Chondrocyte (in vitro differentiated cells): ENCODE measurements around the gene TOMM6. TPM values are rescaled to one million over a fixed set of nuclear protein-coding genes. Genes with fewer than 3 reads are reported as not detected.

ENCODE experiments used
- DNase-seq: peaks from one replicate; pipeline ENCODE4 v3.0.0; 2021; ENCODE audit warnings: mixed read lengths, low spot score
- H3K27ac Mint-ChIP-seq: one replicate; pipeline ENCODE4 v1.8.0; 2021; ENCODE audit warnings: mild to moderate bottlenecking, moderate library complexity, mixed read lengths; ENCODE audit not compliant: unreplicated experiment
- H3K27me3 Mint-ChIP-seq: 2 replicates; pipeline ENCODE4 v1.8.0; 2021; ENCODE audit warnings: low read depth, mixed read lengths
- H3K36me3 Mint-ChIP-seq: 2 replicates; pipeline ENCODE4 v1.8.0; 2021; ENCODE audit warnings: low read depth, mixed read lengths
- H3K4me1 Mint-ChIP-seq: 2 replicates; pipeline ENCODE4 v1.8.0; 2021; ENCODE audit warnings: low read depth, mild to moderate bottlenecking, mixed read lengths
- H3K4me3 Mint-ChIP-seq: one replicate; pipeline ENCODE4 v1.8.0; 2021; ENCODE audit warnings: mild to moderate bottlenecking, moderate library complexity, mixed read lengths; ENCODE audit not compliant: unreplicated experiment
- H3K9me3 Mint-ChIP-seq: 2 replicates; pipeline ENCODE4 v1.8.0; 2021; ENCODE audit warnings: low read depth, mixed read lengths
- total RNA-seq: library from RNA; stranded (reverse); gene quantifications from 3 replicates; pipeline ENCODE4 v1.2.1, GENCODE V29; 2021
- TF ChIP-seq, protein P1 (sequence below): fragments of 200-600 bp; sonication (generic); IDR thresholded peaks from 2 replicates; pipeline ENCODE4 v1.5.0; 2021; ENCODE audit warnings: antibody characterized with exemption, mild to moderate bottlenecking, moderate library complexity

Gene TOMM6
- total RNA-seq, 1 donor from 2014 or later = 96.1 TPM

DNA sequence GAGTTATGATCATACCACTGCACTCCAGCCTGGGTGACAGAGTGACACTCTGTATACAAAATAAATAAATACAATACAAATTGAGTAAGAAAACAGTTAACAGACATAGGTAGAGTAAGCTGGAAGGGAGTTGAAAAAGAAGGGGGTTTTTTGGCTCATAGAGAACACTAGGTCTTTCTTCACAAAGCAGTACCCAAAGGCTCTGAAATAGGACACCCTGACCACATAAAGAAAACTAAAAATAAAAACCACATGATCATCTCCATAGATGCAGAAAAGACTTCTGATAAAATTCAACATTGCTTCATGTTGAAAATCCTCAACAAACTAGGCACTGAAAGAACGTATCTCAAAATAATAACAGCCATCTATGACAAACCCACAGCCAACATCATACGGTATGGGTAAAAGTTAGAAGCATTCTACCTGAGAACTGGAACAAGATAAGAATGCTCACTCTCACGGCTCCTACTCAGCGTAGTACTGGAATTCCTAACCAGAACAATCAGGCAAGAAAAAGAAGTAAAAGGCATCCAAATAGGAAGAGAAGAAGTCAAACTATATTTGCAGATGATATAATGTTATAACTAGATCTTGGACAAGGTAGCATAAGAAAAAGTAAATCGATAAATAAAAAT is 48.6 kb downstream of the TOMM6 start:
- TF ChIP-seq, protein P1, sequence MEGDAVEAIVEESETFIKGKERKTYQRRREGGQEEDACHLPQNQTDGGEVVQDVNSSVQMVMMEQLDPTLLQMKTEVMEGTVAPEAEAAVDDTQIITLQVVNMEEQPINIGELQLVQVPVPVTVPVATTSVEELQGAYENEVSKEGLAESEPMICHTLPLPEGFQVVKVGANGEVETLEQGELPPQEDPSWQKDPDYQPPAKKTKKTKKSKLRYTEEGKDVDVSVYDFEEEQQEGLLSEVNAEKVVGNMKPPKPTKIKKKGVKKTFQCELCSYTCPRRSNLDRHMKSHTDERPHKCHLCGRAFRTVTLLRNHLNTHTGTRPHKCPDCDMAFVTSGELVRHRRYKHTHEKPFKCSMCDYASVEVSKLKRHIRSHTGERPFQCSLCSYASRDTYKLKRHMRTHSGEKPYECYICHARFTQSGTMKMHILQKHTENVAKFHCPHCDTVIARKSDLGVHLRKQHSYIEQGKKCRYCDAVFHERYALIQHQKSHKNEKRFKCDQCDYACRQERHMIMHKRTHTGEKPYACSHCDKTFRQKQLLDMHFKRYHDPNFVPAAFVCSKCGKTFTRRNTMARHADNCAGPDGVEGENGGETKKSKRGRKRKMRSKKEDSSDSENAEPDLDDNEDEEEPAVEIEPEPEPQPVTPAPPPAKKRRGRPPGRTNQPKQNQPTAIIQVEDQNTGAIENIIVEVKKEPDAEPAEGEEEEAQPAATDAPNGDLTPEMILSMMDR = no peak
- Mint-ChIP-seq H3K36me3 (peaks cover 2% of the 10 kb centered on the region), H3K4me1 (peaks cover 11% of the 10 kb centered on the region), H3K9me3 (peaks cover 6% of the 10 kb centered on the region), H3K4me3 (no peak overlapping the region), H3K27me3 (no peaks in the 10 kb centered on the region), H3K27ac (peak overlapping the region; percentile 13)
- no peak for DNase-seq

DNA sequence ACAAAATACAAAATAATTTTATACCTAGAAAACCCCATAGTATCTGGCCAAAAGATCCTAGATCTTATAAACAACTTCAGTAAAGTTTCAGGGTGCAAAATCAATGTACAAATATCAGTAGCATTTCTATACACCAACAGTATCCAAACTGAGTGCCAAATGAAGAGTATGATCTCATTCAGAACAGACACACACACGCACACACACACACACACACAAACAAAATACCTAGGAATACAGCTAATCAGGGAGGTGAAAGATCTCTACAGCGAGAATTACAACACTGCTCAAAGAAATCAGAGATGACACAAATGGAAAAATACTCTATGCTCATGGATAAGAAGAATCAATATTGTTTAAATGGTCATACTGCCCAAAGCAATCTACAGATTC is 49.2 kb downstream of the TOMM6 start:
- DNase-seq = no peak
- H3K4me3 Mint-ChIP-seq = no peak overlapping the region
- peaks cover 11% of the 10 kb centered on the region for H3K4me1 Mint-ChIP-seq
- H3K9me3 Mint-ChIP-seq = peaks cover 6% of the 10 kb centered on the region
- H3K27me3 Mint-ChIP-seq = no peaks in the 10 kb centered on the region
- peaks cover 2% of the 10 kb centered on the region for H3K36me3 Mint-ChIP-seq
- no peak overlapping the region for H3K27ac Mint-ChIP-seq
- TF ChIP-seq, protein P1 = no peak

Other genes with a start within 250 kb of the TOMM6 start
- gene FOXP4, start 241.3 kb upstream of the TOMM6 start, total RNA-seq = 17.2 to 19.8 TPM (median 18.6 TPM) in 3 replicates
- 31.8 to 62.6 TPM (median 33.7 TPM) in 3 replicates for gene MDFI, start 149.2 kb upstream of the TOMM6 start, total RNA-seq
- gene TFEB, start 52.1 kb upstream of the TOMM6 start, total RNA-seq = 10.7 to 12.4 TPM (median 11.6 TPM) in 3 replicates
- gene PGC, start 40.3 kb upstream of the TOMM6 start, total RNA-seq = not detected in 3 replicates
- gene FRS3, start 7.8 kb upstream of the TOMM6 start, total RNA-seq = 3.0 to 3.8 TPM (median 3.3 TPM) in 3 replicates
- gene PRICKLE4, start 6.9 kb upstream of the TOMM6 start, total RNA-seq = 3.1 to 5.9 TPM (median 3.6 TPM) in 3 replicates
- gene USP49, start 107.7 kb downstream of the TOMM6 start, total RNA-seq = 3.4 to 5.2 TPM (median 3.5 TPM) in 3 replicates
- 19.9 to 23.4 TPM (median 21.7 TPM) in 3 replicates for gene MED20, start 133.4 kb downstream of the TOMM6 start, total RNA-seq
- gene BYSL, start 133.8 kb downstream of the TOMM6 start, total RNA-seq = 17.4 to 20.7 TPM (median 19.7 TPM) in 3 replicates
- 47.4 to 56.3 TPM (median 52.9 TPM) in 3 replicates for gene CCND3, start 154.1 kb downstream of the TOMM6 start, total RNA-seq